NCI-H226 (cell line): ENCODE data around the gene UBAC1.
"Not testable (repeated sequence)": the region's sequence is repeated elsewhere in the genome, so short reads cannot be mapped to it uniquely, and the experiment has no call there.

Source experiments
- DNase-seq: peaks from one replicate; pipeline ENCODE4 v3.0.0-alpha.2; 2015

The UBAC1 gene

DNA sequence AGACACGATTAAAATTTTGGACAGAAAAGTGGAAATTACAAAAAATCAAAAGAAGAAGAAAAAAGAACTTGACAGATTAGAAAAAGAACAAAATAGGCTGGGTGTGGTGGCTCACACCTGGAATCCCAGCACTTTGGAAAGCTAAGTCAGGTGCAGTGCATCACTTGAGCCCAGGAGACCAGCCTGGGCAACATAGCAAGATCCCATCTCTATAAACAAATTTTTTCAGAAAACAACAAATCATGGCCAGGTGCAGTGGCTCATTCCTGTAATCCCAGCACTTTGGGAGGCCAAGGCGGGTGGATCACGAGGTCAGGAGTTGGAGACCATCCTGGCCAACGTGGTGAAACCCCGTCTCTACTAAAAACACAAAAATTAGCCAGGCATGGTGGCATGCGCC, 68.8 kb downstream of the UBAC1 start:
- DNase-seq = not testable (repeated sequence)

DNA sequence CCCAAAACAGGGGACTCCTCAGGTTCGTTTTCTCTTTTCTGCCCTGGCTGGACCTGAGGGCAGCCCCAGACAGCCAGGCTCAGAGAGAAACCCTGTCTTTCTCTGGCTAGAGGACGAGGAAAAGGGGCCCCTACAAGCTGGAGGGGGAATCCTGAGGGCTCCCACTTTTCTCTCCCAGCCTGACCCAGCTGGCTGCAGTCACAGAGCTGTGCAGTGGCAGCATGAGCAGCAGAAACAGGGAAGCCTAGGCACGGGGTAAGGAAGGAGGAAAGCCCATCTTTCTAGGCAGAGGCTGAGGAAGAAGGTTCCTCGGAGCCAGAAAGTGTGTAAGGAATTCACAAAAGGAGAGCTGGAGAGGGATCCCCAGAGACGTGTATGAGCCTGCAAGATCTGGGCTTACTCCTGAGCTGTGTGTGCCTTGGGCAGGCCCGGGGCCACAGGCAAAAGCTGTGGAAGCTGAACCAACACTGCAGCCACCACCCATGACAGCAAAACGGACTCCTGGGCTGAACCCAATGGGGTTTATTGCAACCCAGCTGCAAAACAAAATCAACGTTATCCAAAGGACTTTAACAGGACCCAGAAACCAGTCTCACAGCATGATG, 70.0 kb downstream of the UBAC1 start:
- no peak for DNase-seq

DNA sequence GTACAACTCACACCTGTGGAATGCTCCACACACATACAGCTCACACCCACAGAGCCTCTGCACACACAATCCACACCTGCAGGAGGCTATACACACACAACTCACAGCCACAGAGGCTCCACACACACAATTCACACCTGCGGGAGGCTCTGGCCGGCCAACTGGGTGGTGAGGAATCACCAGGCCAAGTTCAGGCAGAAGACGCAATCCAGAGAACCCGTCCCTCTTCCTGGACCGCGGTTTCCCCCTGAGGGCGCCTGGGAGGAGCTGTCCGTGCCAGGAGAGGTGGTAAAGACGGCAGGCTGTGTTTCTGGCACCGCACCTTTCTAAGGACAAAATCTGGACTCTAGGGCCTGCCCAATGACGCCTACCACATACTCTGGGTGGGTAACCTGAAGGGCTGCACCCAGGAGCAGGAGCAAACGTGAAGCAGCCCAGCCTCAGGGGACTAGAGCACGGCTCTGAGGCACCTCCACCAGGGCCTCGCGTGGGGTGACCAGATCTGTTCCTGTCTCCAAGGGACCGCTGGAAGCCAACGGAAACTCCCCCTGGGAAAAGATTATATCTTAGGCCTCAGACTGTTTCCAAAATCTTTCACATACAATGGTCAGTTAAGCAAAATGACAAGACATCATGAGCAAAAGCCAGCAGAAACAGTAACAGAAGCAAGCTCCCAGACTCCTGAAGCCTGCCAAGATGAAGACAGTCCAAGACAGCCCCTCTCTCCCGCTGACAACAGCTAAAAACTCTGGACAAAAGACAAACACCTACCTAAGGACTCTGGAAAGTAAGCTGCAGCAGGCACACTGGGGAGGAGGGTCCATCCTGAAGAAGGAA, 70.8 kb downstream of the UBAC1 start:
- no peak for DNase-seq

DNA sequence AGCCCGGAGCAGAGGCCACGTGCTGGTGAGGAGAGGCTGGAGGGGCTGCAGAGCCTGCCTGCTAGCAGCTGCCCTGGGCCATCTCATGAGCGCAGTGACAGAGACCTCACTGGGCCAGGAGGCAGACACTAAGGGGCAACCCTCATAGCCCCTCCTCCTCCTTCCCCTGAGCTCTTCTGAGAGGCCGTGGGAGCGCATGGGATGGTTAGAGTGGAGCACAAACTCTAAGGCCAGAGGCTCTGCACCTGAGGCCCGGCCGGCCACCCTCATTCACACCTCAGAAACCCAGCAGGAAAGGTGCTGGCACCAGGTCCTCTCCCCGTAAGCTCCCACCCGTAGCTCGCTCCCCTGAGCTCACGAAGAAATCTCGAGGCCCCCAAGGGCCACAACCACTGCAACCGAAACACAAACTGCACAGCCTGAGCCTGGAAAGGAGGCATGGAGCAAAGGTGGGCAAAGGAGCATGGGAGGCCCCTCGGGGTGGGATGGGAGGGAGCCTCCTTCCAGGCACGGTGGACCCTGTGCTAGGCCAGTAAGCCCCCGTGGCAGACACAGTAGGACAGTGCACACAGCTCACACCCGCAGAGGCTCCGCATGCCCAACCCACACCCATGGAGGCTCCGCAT, 71.5 kb downstream of the UBAC1 start:
- DNase-seq = no peak

DNA sequence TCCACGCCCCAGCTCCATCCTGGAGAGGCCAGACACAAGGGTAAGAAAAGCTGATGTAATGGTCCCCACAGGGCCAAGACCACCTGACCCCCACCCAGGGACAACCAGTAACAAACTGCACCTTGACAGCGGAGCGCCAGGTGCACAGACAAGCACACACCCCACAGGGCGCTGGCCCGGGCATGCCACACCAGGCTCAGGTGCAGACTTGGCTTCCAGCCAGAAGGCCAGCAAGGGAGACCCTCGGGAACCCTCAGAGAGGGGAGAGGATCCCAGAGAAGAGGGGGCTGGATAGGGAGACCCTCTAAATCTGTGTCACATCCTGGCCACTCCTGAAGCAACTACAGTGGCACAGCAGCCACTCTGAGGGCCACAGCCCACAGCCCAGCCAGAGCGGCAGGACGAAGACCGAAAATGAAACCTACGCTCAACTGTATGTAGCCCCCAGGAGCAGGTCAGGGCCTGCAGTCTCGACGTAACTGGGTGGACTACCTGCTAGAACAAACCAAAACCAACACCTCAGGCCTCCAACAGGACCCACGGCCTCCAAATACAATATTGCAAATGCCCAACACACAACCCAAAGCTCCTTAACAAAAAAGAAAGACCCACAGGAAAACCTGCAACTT, 72.3 kb downstream of the UBAC1 start:
- no peak for DNase-seq

DNA sequence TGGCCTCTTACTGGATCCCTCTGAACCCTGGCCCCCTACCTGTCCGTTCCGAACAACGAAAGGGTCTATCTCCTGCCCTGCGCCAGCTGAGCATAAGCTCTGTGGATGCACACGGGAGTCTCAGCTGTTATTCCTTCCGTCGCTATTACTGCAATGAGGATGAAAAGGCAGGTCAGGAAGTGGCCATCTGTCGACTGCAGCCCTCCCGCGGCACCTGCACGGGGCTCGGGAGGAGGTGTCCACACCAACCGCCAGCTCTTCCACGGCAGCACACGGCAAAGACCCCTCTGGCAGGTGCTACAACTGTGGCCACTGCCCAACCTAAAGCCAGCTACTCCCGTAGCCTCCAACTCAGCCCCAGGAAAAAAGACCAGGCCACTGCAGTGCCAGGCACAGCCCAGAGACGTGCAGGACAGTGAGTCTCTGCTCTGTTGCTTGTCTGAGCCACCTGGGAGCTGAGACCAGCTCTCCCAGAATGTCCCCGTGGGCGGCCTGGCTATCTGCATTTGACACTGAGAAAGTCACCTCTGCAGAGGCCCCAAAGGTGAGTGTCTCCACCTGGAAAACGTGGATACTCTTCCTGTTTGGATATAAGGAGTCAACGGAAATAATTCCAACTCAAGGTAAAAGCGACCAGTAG, 72.9 kb downstream of the UBAC1 start:
- no peak for DNase-seq

DNA sequence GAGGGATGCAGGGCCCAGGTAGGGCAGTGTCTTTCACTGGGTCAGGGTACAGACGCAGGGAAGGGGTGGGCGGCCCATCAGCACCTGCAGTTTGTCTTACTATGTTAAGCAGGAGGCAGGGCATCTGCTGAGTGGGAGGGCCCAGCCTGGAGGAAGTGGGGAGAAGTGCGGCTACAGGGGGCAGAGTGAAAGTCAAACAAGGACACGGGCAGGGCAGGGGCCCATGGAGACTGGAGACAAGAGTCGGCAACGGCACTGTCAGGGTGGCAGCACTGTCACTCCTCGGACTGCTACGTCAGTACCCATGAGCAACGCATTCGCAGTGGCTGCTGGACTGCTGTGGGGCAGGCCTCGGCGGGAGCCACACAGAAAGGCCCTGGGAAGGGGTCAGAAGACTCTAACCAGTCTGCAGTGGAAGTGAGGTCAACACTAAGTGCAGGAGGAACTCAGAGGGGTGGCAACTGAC, 73.6 kb downstream of the UBAC1 start:
- DNase-seq = no peak

DNA sequence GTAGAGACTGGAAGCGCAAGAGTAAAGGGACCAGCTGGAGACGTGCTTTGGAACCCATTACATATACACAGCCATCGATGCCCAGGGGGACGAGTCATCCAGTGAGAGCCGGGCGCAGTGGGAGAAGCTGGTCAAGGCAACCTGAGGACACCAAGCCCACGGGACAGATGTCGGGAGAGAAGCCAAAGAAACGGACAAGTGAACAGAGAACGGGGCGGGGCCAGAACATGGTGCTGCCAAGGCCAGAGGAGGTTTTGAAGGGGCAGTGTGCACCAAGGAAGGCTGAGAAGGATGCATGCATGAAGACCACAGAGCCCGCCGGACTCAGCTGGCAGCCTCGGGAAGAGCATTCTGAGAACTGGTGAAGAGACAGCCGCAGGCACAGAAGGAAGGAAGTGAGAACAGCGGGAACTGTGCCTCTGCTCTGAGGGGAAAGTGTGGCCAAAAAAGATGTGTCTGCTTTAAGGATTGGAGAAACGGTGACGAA, 74.1 kb downstream of the UBAC1 start:
- no peak for DNase-seq

DNA sequence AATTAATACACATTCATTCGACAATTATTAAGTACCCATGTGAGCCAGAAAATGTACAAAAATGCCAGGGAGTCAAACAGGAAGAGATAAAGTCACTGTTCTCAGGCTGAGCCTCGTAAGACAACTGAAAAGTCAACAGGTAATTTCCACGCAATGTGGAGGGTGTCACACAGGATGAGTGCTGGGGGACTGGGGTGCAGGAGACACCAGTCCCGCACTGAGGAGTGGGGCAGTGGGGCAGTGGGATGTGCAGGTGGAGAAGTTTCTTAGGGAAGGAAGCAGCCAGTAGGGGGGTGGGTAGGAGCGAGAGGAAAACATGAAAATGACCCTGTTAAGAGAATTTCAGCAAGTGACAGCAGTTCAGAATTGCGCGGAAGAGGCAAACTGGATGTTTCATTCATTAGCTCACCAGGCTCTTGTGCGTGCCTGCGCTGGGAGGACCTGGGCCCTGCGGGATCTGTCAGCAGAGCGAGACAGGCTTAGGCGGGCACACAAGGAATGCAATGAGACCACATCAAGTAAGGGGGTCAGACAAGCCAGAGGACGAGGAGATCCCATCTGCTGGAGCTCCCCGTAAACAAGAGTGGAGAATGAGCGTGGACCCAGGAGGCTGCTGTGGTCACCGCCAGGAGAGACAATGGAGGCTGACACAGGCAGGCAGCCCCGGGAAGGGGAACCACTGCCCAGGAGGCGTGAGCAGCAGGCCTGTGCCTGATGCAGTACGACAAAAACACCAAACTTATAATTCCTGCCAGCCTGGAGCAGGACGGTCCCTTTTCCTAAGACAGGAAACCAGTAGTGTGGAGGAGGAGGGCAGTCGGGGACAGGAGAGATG, 74.8 kb downstream of the UBAC1 start:
- no peak for DNase-seq

DNA sequence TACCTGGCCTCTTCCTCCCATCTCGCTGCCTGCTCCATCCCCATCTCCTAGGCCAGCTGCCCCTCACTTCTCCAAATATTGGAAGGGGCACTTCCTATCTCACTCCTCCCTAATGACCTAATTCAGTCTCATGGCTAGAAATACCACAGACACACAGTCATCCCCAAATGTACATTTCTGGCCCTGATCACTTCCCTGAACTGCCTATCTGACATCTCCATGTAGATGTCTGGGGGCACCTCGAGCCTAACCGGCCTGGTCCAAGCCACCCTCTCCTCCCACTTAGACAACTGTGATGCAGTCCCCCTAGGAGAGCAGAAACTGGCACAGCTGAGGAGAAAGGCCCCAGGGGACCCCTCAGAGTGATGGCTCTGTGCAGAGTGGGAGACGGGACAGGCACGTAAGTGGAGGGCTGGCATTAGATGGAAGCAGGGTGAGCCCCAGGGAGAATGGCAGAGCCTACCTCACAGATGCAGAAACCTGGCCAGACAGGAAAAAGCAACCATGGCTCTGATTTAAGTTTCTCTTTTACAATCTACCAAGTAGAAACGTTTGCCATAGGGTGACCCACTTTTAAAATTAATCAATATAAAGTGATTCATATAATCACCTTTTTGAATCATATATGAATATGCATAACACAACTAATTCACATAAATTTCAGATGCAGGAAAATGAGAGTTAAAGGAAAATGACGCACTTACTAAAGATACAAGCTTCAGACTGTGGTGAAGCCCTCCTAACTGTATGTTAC, 75.9 kb downstream of the UBAC1 start:
- peak; percentile 37 for DNase-seq

DNA sequence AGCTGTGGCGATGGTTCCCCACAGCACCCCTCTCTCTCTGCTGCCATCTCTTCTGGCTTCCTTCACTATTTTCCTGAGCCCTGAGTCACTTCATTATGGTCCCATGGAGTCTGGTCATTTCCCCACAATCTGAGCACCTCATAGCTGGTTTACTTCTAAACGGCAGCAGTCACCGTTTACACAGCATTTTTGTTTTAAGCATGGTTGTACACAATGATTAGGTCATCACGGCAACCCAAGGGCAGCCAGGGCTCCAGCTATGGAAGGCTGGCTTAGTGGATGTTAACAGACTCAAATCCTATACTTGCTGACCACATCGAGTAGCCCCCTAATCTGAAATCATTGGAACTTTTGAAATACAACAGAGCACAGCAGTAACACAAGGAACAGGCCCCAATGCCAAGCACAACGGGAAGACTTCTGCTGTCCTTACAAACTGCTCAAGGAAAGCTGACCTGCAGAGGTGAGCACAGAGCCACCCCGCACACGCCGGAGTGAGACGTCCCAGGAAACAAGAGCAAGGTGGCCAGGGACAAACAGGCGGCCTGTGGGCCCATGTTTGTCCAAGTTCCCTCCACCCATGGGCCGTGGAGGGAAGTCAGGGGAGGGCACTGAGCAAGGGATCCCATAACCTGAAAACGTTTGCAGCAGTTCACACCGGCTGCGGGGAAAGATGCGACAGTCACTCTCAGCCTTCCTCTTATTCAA, 76.7 kb downstream of the UBAC1 start:
- DNase-seq = no peak

DNA sequence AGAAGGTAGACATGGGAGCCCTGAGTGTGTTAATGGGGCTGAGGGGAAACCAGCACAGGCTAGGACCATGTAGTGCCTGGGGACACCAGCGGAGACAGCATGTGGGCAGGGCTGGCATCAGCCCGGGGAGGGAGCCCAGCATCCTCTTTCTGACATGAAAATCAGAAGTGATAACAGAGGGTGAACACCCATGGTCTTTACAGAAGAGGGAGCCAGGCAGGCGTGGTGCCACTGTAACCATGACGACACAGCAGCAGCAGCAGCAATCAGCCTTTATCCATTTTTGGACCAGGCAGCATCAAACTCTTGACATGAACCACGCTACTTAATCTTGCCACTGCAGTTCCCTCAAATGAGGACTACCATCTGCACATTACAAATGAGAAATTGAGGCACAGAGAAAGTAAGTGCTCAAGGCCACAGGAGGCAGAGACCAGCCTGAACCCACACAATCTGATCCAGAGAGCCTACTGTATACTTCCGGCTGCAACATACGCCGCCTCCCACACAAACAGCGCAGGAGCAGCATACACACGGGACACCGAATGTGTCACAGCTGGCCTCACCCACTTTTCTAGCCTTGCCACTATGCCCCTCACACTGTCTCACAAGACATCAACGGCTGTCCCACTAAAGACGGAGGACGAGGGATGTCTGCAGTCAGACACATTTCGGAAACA, 77.6 kb downstream of the UBAC1 start:
- DNase-seq = no peak
